ENCODE measurements around the gene CFAP77.

DNA sequence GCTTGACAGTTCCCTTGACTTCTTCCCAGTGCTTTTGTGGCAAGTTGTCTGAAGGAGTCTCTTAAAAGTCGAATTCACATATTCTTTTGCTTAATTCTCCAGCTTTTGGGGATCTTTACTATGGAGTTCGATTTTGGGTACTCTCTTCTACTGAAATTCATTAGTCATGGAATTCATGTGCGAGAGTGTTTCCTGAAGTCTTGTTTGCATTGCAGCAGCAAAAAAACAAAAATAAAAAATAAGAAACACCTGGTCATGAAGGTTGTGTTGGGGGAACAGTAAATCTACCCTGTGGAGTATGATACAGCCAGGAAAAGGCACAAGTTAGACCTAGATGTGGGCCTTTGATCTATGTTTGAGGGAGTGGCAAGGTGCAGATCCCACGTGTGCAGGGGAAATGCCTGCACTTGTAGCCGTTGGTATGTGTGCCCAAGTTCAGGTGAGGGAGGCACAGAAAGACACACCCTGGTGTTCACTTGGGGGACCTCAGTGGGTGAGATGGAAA, 55.2 kb downstream of the CFAP77 start:
- TF ChIP-seq, protein P1, sequence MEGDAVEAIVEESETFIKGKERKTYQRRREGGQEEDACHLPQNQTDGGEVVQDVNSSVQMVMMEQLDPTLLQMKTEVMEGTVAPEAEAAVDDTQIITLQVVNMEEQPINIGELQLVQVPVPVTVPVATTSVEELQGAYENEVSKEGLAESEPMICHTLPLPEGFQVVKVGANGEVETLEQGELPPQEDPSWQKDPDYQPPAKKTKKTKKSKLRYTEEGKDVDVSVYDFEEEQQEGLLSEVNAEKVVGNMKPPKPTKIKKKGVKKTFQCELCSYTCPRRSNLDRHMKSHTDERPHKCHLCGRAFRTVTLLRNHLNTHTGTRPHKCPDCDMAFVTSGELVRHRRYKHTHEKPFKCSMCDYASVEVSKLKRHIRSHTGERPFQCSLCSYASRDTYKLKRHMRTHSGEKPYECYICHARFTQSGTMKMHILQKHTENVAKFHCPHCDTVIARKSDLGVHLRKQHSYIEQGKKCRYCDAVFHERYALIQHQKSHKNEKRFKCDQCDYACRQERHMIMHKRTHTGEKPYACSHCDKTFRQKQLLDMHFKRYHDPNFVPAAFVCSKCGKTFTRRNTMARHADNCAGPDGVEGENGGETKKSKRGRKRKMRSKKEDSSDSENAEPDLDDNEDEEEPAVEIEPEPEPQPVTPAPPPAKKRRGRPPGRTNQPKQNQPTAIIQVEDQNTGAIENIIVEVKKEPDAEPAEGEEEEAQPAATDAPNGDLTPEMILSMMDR (IDR thresholded peaks at IDR 0.05), result no peak
- TF ChIP-seq ZFX (IDR thresholded peaks at IDR 0.05; ENCODE audit: borderline replicate concordance), result no peak

All from 22Rv1 (cell line).